ENCODE results near the gene PSMD8.
"Not testable (repeated sequence)": the region's sequence is repeated elsewhere in the genome, so short reads cannot be mapped to it uniquely, and the experiment has no call there.

- TF ChIP-seq EZH2 (IDR thresholded peaks at IDR 0.05); POLR2AphosphoS5 (IDR thresholded peaks at IDR 0.05; ENCODE audit: borderline replicate concordance, low read depth, low read length); FOXP2 (optimal IDR thresholded peaks at IDR 0.05; ENCODE audit: control extremely low read depth, extremely low read length, insufficient read depth): not testable (repeated sequence)
These were observed 37.5 kb downstream of the PSMD8 start for GRCh38 chr19:38411898-38412297.

Data from SK-N-MC (cell line).